NCI-H2227 (cell line): ENCODE results near the gene HTT.

Experiments used
- DNase-seq: peaks from one replicate; lab custom pipeline; 2025; ENCODE audit not compliant: unreplicated experiment; lab: John Stamatoyannopoulos, UW

HTT gene

DNA sequence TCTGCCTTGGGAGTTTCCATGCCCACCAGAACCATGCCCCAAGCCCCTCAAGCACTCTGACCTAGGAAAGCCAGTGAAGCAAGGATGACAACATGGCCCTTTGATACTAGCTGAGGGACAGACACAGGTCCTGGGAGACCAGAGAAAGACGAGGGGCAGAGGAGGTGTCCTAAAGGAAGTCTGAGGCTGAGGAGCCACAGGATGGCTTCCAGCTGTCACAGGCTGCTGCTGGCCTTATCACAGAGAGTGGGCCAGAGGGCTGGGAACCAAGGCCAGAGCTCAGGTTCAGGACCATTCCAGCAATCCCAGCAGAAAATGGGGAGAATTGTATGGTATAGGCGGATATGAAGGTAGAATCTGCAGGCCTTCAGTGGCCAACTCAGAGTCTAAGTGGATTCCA lies 142.8 kb downstream of the HTT start:
- no peak for DNase-seq

DNA sequence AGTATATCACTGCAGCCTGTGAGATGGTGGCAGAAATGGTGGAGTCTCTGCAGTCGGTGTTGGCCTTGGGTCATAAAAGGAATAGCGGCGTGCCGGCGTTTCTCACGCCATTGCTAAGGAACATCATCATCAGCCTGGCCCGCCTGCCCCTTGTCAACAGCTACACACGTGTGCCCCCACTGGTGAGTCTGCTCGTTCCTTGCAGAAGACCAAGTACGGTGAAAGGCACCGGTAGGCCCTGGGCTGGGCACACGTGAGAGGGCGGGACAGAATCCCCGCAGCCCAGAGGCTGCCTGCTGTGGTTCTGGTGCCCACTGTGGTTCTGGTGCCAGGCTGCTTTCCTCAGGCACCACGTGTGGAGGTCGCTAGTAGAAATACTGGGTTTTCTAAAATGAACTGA lies 143.3 kb downstream of the HTT start:
- DNase-seq = no peak

DNA sequence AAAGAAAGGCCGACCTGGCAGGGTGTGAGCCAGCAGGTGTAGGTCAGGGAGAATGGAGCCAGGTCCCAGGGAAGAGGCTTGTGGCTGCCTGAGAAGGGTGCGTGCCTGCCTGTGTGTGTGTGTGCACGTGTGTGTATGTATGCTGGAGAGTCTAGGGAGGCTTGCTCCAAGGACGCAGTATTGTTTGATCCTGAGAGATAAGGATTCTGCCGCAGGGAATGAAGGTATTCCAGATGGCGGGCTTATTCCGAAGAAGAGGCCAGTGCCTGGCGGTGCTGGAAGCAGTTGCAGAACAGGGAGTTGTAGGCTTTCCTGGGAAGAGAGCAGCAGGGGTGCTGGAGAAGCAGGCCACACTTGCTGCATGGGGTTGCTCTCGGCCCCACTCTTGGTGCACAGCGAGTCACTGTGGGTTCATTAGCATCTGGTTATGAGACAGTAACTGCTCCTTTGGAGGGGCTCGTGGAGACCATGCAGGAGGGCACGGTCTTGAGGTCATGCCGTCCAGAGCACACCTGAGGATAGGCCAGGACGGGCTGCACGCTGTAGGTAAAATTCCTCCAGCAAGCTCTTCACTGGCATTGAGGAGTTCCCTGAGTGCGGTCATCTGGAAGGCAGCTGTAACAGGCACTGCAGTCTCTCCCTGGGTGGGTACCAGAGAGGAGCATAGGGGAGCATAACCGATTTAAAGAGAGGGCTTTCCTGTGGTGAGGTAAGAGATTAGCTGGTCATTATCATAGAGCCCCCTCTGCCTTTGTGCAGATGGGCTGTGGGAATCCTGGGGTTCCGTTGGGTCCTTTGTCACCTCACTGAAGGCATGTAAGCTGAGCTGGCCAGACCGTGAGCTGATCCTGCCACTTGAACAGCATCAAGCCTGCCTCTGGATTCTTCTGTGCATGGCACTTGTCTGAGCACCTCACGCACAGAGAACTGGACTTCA lies 144.6 kb downstream of the HTT start:
- DNase-seq = no peak

GRCh38 chr4:3219761-3220475 lies 145.4 kb downstream of the HTT start:
- DNase-seq = no peak

GRCh38 chr4:3220476-3221183 lies 146.1 kb downstream of the HTT start:
- no peak for DNase-seq

DNA sequence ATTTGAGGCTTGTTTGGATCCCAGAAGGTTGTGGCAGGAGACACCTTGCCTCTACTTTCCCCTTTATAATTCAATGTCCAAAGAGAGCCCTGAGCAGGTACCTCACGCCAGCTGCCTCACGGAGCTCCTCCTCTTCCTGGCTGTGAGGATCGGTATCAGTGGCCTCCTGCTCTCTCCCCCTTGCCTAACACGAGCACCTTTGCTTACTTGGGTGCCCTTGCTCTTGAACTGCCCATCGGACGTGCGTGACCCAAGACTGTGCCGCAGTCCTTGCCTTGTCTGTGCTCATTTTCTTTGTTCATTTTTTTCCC lies 146.7 kb downstream of the HTT start:
- DNase-seq = no peak

DNA sequence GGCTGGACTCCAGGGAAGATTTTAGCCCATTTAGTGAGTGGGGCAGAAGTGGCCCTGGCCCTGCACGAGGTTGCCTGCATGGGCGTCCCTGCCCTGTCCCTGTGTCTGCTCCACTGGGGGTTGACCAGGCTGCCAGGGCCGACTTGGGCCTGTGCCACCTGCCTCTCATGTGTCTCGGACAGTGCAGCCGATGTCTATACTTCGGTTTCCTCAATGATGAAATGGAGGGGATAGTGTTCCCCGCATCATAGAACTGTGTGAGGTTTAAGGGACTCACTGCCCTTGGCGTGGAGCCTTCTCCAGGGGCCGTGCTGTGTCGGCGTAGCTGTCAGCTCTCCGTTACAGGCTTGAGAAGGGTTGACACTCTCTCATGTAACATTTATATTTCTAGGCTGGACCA lies 147.5 kb downstream of the HTT start:
- no peak for DNase-seq

DNA sequence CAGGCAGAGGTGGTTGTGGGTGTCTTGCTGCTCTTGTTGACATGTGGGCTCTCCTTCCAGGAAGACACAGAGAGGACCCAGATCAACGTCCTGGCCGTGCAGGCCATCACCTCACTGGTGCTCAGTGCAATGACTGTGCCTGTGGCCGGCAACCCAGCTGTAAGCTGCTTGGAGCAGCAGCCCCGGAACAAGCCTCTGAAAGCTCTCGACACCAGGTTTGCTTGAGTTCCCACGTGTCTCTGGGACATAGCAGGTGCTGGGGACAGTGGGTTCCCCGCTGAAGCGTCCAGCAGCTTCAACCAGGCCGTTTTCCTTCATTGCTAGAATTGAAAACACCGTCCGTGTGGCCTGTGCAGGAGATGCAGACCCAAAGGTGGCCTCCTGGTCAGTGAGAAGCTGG lies 148.9 kb downstream of the HTT start:
- DNase-seq = no peak

GRCh38 chr4:3223956-3224748 lies 149.7 kb downstream of the HTT start:
- DNase-seq = no peak

DNA sequence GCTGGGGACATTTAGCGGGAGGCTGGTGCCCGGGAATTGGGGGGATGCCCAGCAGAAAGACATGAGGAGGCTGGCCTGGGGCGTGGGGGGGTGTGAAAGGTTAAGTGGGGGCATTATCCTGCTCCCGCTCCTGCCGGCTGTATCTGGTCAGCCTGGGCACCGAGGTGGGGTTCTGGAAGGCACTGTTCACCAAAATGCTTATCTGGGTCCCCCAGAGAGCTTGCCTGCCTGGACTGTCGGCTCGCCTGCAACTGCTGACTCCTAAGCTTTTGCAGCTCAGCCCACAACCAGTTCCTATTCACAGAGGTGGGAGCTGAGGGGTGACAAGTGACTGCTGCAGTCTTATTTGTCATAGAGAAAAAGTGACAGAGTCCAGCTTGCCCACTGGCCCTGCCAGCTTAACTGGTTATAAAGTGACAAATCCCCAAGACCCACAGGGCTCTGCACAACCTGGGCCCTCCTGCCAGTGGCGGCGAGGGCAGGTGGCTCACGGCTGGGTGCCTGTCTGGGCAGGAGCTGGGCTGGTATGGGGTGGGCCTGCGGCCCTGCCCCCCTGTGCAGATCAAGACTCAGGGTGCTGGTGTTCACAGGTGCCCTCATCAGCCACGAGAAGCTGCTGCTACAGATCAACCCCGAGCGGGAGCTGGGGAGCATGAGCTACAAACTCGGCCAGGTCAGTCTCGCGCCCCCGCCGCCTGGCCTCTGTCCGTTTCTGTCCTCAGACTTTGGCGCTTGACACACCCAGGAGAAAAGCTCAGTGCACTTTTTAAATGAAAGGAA lies 150.8 kb downstream of the HTT start:
- no peak for DNase-seq

DNA sequence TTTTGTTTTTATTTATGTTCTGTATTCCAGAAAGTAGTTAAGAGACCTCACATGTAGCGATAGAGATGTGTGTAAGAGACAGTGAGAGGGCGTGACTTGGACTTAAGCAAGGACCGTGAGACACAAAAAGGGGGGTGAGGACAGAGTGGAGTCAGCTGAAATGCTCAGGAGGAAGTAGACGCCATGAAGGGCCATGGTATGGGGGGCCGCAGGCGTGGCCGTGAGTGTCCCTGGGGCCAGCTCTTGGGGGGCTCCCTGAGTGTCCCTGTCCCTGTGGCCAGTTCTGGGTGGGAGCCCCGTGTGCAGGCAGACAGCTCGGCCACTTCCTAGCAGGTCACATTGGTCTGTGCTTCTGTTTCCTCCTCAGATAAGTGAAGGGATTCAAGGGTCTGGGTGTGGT lies 151.5 kb downstream of the HTT start:
- no peak for DNase-seq

GRCh38 chr4:3226467-3226866 lies 152.0 kb downstream of the HTT start:
- no peak for DNase-seq

DNA sequence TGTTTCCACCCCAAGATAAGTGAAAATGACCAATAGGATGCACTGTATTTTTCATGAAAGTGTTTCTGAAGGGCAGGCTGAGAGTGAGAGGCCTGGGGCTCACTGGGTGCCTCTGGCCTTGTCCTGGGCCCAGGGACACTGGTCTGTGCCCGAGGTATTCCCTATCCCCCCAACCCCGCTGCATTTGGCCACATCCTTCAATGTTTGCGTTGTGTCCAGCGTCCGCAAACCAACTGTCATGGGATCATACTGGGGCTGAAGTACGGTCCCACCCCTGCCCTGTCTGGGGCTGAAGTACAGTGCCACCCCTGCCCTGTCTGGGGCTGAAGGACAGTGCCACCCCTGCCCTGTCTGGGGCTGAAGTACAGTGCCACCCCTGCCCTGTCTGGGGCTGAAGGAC lies 152.5 kb downstream of the HTT start:
- no peak for DNase-seq

DNA sequence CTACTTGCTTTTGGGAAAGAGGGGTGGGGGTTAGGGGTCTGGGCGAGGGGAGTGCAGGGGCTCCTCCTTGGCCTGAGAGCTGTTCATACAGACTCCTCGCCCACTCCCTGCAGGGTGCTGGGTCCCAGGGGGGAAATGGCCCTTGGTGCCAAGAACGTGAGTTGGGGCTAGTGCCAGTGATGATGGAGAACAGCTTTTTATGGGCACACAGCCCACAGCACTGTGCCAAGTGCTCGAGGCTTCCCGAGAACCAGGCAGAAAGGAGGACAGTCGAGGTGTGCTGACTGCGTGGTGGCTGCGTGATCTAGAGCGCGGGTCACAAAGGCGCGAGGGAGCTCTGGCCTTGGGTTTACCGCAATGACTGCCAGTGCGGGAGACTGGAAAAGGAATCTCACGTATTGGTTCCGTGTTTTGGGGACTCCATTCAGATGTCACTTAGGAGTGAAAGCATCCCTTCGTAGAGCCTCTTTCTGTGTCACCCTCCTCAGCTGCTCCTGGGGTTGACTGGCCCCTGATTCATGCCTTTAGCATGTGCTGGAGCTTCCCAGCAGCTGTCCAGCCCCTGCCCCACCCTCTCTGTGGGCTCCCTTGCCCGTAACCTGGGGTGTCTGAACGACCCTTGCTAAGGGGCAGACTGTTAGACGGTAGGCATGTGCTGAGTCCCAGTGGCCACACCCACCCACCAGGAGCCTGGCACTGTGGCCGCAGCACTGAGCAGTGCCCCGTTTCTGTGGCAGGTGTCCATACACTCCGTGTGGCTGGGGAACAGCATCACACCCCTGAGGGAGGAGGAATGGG lies 153.6 kb downstream of the HTT start:
- no peak for DNase-seq

DNA sequence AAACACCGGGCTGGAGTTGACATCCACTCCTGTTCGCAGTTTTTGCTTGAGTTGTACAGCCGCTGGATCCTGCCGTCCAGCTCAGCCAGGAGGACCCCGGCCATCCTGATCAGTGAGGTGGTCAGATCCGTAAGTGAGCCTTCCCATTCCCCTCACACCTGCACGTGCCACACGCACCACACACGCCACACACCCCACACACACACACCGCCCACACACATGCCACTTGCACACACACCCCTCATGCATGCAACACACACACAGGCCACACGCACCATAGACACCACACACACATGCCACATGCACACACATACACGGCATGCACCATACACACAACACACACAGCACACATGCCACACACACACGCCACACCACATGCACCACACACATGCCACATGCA lies 154.4 kb downstream of the HTT start:
- DNase-seq = no peak

- no peak for DNase-seq
Observed at GRCh38 chr4:3229328-3229727, 154.8 kb downstream of the HTT start.

- DNase-seq = no peak
Observed at GRCh38 chr4:3229964-3230363, 155.5 kb downstream of the HTT start.

- DNase-seq = no peak
Observed at GRCh38 chr4:3231471-3231870, 157.0 kb downstream of the HTT start.

DNA sequence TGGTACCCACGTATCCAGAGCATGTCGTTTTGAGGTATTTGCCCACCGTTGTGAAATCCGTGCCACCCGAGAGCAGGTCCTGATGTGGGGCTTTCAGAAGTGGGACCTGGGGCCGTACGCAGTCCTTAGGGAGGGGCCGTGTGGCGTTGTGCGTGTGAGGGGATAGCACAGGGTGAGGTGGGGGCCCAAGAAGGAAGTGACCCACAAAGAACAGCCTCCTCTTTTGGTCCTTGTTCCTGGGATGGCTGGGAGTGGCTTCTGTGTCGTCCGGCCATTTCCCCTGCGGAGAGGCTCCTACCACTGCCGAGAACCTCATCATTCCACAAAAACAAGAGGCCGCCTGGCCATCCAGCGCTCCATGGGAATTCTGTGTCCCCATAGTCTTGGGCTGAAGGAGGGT lies 157.5 kb downstream of the HTT start:
- DNase-seq = no peak

GRCh38 chr4:3232871-3233271 lies 158.4 kb downstream of the HTT start:
- DNase-seq = no peak
